Thymus (tissue), 11 donors: Measurements from ENCODE around the gene RPS6KA2. TPM values are rescaled to one million over a fixed set of nuclear protein-coding genes. Genes with fewer than 3 reads are reported as not detected.

Experiments used
- DNase-seq, 9 donors: peaks; one replicate each; pipeline ENCODE4 v3.0.0-alpha.2; 2013; ENCODE audit warnings: low spot score in 9 of 9, low read depth in 6 of 9, missing footprints in 1 of 9
- H3K27ac ChIP-seq, 2 donors: one replicate each; pipeline ENCODE4 v1.5.1; 2013; ENCODE audit warnings: control low read depth in 1 of 2, low read depth in 1 of 2, low read length in 1 of 2, mild to moderate bottlenecking in 1 of 2, moderate library complexity in 1 of 2
- H3K27me3 ChIP-seq, 2 donors: one replicate each; pipeline ENCODE4 v1.5.1; 2013; ENCODE audit warnings: low read length in 1 of 2; ENCODE audit not compliant: control insufficient read depth in 2 of 2, insufficient read depth in 1 of 2
- H3K36me3 ChIP-seq, 2 donors: one replicate each; pipeline ENCODE4 v1.5.1; 2013; ENCODE audit warnings: low read length in 1 of 2, mild to moderate bottlenecking in 1 of 2, moderate library complexity in 1 of 2; ENCODE audit not compliant: control insufficient read depth in 2 of 2, insufficient read depth in 2 of 2
- H3K4me1 ChIP-seq, 2 donors: one replicate each; pipeline ENCODE4 v1.5.1; 2013; ENCODE audit warnings: low read length in 2 of 2; ENCODE audit not compliant: control insufficient read depth in 2 of 2, insufficient read depth in 2 of 2
- H3K4me3 ChIP-seq, 2 donors: one replicate each; pipeline ENCODE4 v1.5.1; 2013; ENCODE audit warnings: low read length in 2 of 2, control low read depth in 1 of 2, mild to moderate bottlenecking in 1 of 2
- H3K9me3 ChIP-seq, 2 donors: one replicate each; pipeline ENCODE4 v1.5.1; 2013; ENCODE audit warnings: low read length in 1 of 2, mild to moderate bottlenecking in 1 of 2; ENCODE audit not compliant: control insufficient read depth in 2 of 2, insufficient read depth in 1 of 2
- WGBS: extraction: QIAGEN DNeasy Blood & Tissue Kit; methylation state at CpG from one replicate; pipeline ENCODE4 v1.1.7; 2013; 5-methylcytosine and 5-hydroxymethylcytosine counted together
- polyA plus RNA-seq: library from polyadenylated mRNA; stranded (reverse); fragments of 200-250 nt; gene quantifications from one replicate; pipeline ENCODE4 v1.2.3, GENCODE V29; 2013
- total RNA-seq: library from RNA; stranded (reverse); fragments of 120-200 nt; gene quantifications from one replicate; pipeline ENCODE4 v1.2.4, GENCODE V29; 2013
- donor health status: healthy.

RPS6KA2 gene
- total and polyA plus RNA-seq, 2 donors = 2.9 to 12.3 TPM

GRCh38 chr6:166446146-166446545 lies 180.9 kb downstream of the RPS6KA2 start:
- no peaks in the 10 kb centered on the region for H3K36me3 ChIP-seq
- DNase-seq = no peak
- peaks cover 22 to 36% of the 10 kb centered on the region in 2 donors for H3K4me1 ChIP-seq
- H3K9me3 ChIP-seq = peaks cover 0 to 17% of the 10 kb centered on the region in 2 donors
- H3K27ac ChIP-seq = no peak overlapping the region
- no peak overlapping the region for H3K4me3 ChIP-seq
- peaks cover 0 to 4% of the 10 kb centered on the region in 2 donors for H3K27me3 ChIP-seq
- WGBS = 86% methylated on average over 13 of the region's 13 CpGs

- H3K4me1 ChIP-seq = peaks cover 34 to 50% of the 10 kb centered on the region in 2 donors
- H3K4me3 ChIP-seq = no peak overlapping the region
- peaks cover 0 to 4% of the 10 kb centered on the region in 2 donors for H3K27me3 ChIP-seq
- 92% methylated on average over 15 of the region's 15 CpGs for WGBS
- H3K27ac ChIP-seq = no peak overlapping the region
- no peaks in the 10 kb centered on the region for H3K36me3 ChIP-seq
- H3K9me3 ChIP-seq = no peaks in the 10 kb centered on the region
- peak in 1 of 9 donors; percentile 54 for DNase-seq
Observed at GRCh38 chr6:166444446-166444845, 182.6 kb downstream of the RPS6KA2 start.

- peaks cover 41 to 59% of the 10 kb centered on the region in 2 donors for H3K4me1 ChIP-seq
- DNase-seq = peak in 1 of 9 donors; percentile 40
- peaks cover 0 to 4% of the 10 kb centered on the region in 2 donors for H3K27me3 ChIP-seq
- 75% methylated on average over 8 of the region's 8 CpGs for WGBS
- no peaks in the 10 kb centered on the region for H3K36me3 ChIP-seq
- no peak overlapping the region for H3K27ac ChIP-seq
- no peak overlapping the region for H3K4me3 ChIP-seq
- no peaks in the 10 kb centered on the region for H3K9me3 ChIP-seq
Observed at GRCh38 chr6:166443166-166443565, 183.9 kb downstream of the RPS6KA2 start.

- H3K4me3 ChIP-seq = no peak overlapping the region
Observed at GRCh38 chr6:166442131-166442685, 184.8 kb downstream of the RPS6KA2 start.

GRCh38 chr6:166441325-166442078 lies 185.5 kb downstream of the RPS6KA2 start:
- H3K4me1 ChIP-seq = peaks cover 48 to 72% of the 10 kb centered on the region in 2 donors
- H3K4me3 ChIP-seq = no peak overlapping the region
- peaks cover 0 to 4% of the 10 kb centered on the region in 2 donors for H3K27me3 ChIP-seq
- WGBS = 12% methylated on average over 19 of the region's 19 CpGs
- DNase-seq = peak in 5 of 9 donors; percentile 46 to 85 (median 70)
- no peaks in the 10 kb centered on the region for H3K36me3 ChIP-seq
- H3K27ac ChIP-seq = peak overlapping the region in 1 of 2 donors; percentile 71
- peaks cover 0 to 8% of the 10 kb centered on the region in 2 donors for H3K9me3 ChIP-seq

More at GRCh38 chr6:166442131-166442685, 184.8 kb downstream of the RPS6KA2 start:
- peaks cover 0 to 7% of the 10 kb centered on the region in 2 donors for H3K9me3 ChIP-seq
- DNase-seq = no peak
- peaks cover 45 to 68% of the 10 kb centered on the region in 2 donors for H3K4me1 ChIP-seq
- no peaks in the 10 kb centered on the region for H3K36me3 ChIP-seq
- H3K27ac ChIP-seq = peak overlapping the region in 1 of 2 donors; percentile 71
- H3K27me3 ChIP-seq = peaks cover 0 to 4% of the 10 kb centered on the region in 2 donors
- WGBS = 91% methylated on average over 18 of the region's 18 CpGs

GRCh38 chr6:166440729-166441128 lies 186.3 kb downstream of the RPS6KA2 start:
- Histone ChIP-seq H3K27me3 (peaks cover 0 to 4% of the 10 kb centered on the region in 2 donors), H3K27ac (no peak overlapping the region), H3K4me3 (no peak overlapping the region), H3K9me3 (peaks cover 0 to 8% of the 10 kb centered on the region in 2 donors), H3K36me3 (no peaks in the 10 kb centered on the region), H3K4me1 (peaks cover 53 to 79% of the 10 kb centered on the region in 2 donors)
- DNase-seq = no peak
- 89% methylated on average over 15 of the region's 15 CpGs for WGBS

- peaks cover 0 to 4% of the 10 kb centered on the region in 2 donors for H3K27me3 ChIP-seq
- no peak for DNase-seq
- no peak overlapping the region for H3K27ac ChIP-seq
- H3K9me3 ChIP-seq = peaks cover 0 to 8% of the 10 kb centered on the region in 2 donors
- 50% methylated on average over 11 of the region's 11 CpGs for WGBS
- no peaks in the 10 kb centered on the region for H3K36me3 ChIP-seq
- no peak overlapping the region for H3K4me3 ChIP-seq
- peaks cover 59 to 80% of the 10 kb centered on the region in 2 donors for H3K4me1 ChIP-seq
Observed at GRCh38 chr6:166440106-166440505, 186.9 kb downstream of the RPS6KA2 start.

- no peak overlapping the region for H3K27ac ChIP-seq
- H3K4me1 ChIP-seq = peaks cover 59 to 82% of the 10 kb centered on the region in 2 donors
- peak in 2 of 9 donors; percentile 49 to 68 for DNase-seq
- 24% methylated on average over 10 of the region's 10 CpGs for WGBS
- no peaks in the 10 kb centered on the region for H3K36me3 ChIP-seq
- peaks cover 0 to 8% of the 10 kb centered on the region in 2 donors for H3K9me3 ChIP-seq
- H3K27me3 ChIP-seq = peaks cover 0 to 4% of the 10 kb centered on the region in 2 donors
- no peak overlapping the region for H3K4me3 ChIP-seq
Observed at GRCh38 chr6:166439366-166440091, 187.5 kb downstream of the RPS6KA2 start.
